ENCODE results near the gene SS18L1. TPM values are rescaled to one million over a fixed set of nuclear protein-coding genes. Genes with fewer than 3 reads are reported as not detected.

Gene SS18L1
- total RNA-seq, 1 donor from 2014 or later = 16.3 TPM

GRCh38 chr20:62225026-62225425 lies 81.5 kb downstream of the SS18L1 start:
- H3K4me1 ChIP-seq (ENCODE audit: insufficient read depth, low read length) = no peaks in the 10 kb centered on the region
- FAIRE-seq (no peak), DNase-seq (ENCODE audit: low read depth) (no peak)
- H3K36me3 ChIP-seq (ENCODE audit: insufficient read depth, low read length) = no peaks in the 10 kb centered on the region
- H3K27ac ChIP-seq (ENCODE audit: low read depth, low read length) = no peak overlapping the region
- H3K27me3 Mint-ChIP-seq (ENCODE audit: low read depth, unreplicated experiment) = peaks cover 58% of the 10 kb centered on the region
- H3K9me3 Mint-ChIP-seq (ENCODE audit: unreplicated experiment) = peaks cover 2% of the 10 kb centered on the region
- H3K27me3 ChIP-seq (ENCODE audit: insufficient read depth, low read length) = peaks cover 20% of the 10 kb centered on the region
- no peak overlapping the region for H3K9ac ChIP-seq (ENCODE audit: low read length)
- no peaks in the 10 kb centered on the region for H3K36me3 Mint-ChIP-seq (ENCODE audit: low read depth, unreplicated experiment)
- TF ChIP-seq CTCF (IDR thresholded peaks at IDR 0.05; ENCODE audit: insufficient read depth, low read depth, low read length) = no peak
- no peak for TF ChIP-seq EZH2 (IDR thresholded peaks at IDR 0.05; ENCODE audit: insufficient read depth, low read length)
- H4K20me1 ChIP-seq (ENCODE audit: insufficient read depth, low read length) = peaks cover 6% of the 10 kb centered on the region
- peaks cover 2% of the 10 kb centered on the region for H3K4me1 Mint-ChIP-seq (ENCODE audit: low read depth, unreplicated experiment)
- H3K79me2 ChIP-seq (ENCODE audit: insufficient read depth, low read length) = no peaks in the 10 kb centered on the region
- no peak overlapping the region for H3K27ac Mint-ChIP-seq (ENCODE audit: unreplicated experiment)
- H3K4me3 Mint-ChIP-seq (ENCODE audit: unreplicated experiment) = no peak overlapping the region
- peaks cover 2% of the 10 kb centered on the region for H3K9me3 ChIP-seq (ENCODE audit: insufficient read depth, low read depth, low read length)
- no peak overlapping the region for H2AFZ ChIP-seq (ENCODE audit: low read depth, low read length)
- H3K4me3 ChIP-seq (ENCODE audit: insufficient read depth, low read depth, low read length) = no peak overlapping the region
- no peak overlapping the region for H3K4me2 ChIP-seq (ENCODE audit: low read length)

DNA sequence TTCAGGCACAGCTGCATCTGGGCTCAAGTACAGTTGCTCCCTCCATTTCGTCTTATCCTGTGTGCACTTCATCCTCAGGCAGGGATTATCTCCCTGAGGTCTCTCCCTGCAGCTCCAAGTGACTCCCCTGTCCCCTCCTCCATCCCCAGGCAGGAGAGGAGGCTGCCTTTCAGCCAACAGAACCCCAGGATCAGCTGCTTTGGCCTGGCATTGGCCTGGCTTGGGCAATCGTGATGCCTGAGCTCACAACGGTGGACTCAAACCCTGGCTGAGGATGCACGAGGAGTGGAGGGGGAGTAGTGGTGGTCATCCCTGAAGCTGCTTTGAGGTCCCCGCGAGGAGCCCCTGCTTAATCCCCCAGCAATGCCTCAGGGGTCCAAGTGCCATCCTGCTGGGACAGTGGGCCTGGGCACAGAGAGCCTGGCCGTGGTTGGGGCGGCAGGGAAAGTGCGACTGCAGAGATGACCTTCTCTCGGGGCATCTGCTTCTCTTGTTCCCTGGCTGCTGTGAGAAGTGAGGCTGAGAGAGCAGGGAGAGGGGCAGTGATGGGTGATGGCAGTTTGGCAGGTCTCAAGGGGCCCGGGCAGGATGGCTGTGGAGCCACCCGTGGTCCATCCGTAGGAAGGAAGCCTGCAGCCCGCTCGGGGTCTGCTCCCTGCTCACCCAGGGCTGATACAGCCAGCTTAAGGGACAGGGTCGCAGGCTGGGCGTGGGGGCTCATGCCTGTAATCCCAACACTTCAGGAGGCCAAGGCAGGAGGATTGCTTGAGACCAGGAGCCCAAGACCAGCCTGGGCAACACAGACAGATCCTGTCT lies 82.5 kb downstream of the SS18L1 start:
- Histone ChIP-seq H2AFZ (ENCODE audit: low read depth, low read length) (no peak overlapping the region), H3K79me2 (ENCODE audit: insufficient read depth, low read length) (no peaks in the 10 kb centered on the region), H4K20me1 (ENCODE audit: insufficient read depth, low read length) (no peaks in the 10 kb centered on the region), H3K9ac (ENCODE audit: low read length) (no peak overlapping the region), H3K4me3 (ENCODE audit: insufficient read depth, low read depth, low read length) (no peak overlapping the region), H3K9me3 (ENCODE audit: insufficient read depth, low read depth, low read length) (peaks cover 2% of the 10 kb centered on the region), H3K27ac (ENCODE audit: low read depth, low read length) (no peak overlapping the region), H3K4me2 (ENCODE audit: low read length) (no peak overlapping the region), H3K4me1 (ENCODE audit: insufficient read depth, low read length) (no peaks in the 10 kb centered on the region), H3K36me3 (ENCODE audit: insufficient read depth, low read length) (no peaks in the 10 kb centered on the region), H3K27me3 (ENCODE audit: insufficient read depth, low read length) (peaks cover 16% of the 10 kb centered on the region)
- H3K27ac Mint-ChIP-seq (ENCODE audit: unreplicated experiment) = no peak overlapping the region
- FAIRE-seq (no peak), DNase-seq (ENCODE audit: low read depth) (no peak)
- H3K4me3 Mint-ChIP-seq (ENCODE audit: unreplicated experiment) = no peak overlapping the region
- no peak for TF ChIP-seq CTCF (IDR thresholded peaks at IDR 0.05; ENCODE audit: insufficient read depth, low read depth, low read length)
- no peak for TF ChIP-seq EZH2 (IDR thresholded peaks at IDR 0.05; ENCODE audit: insufficient read depth, low read length)
- no peaks in the 10 kb centered on the region for H3K36me3 Mint-ChIP-seq (ENCODE audit: low read depth, unreplicated experiment)
- H3K27me3 Mint-ChIP-seq (ENCODE audit: low read depth, unreplicated experiment) = peaks cover 55% of the 10 kb centered on the region
- peaks cover 1% of the 10 kb centered on the region for H3K4me1 Mint-ChIP-seq (ENCODE audit: low read depth, unreplicated experiment)
- peaks cover 2% of the 10 kb centered on the region for H3K9me3 Mint-ChIP-seq (ENCODE audit: unreplicated experiment)

All from astrocyte (in vitro differentiated cells and primary cell).